HepG2 (cell line): Measurements from ENCODE around the gene UGT2B15. TPM values are rescaled to one million over a fixed set of nuclear protein-coding genes. Genes with fewer than 3 reads are reported as not detected.

Source experiments
- HNF4A ChIP-seq: sonication (generic); formaldehyde crosslinking; IDR thresholded peaks from 2 replicates; pipeline ENCODE4 v1.4.0; 2020; ENCODE audit warnings: missing genetic modification reagents
- SOX13 ChIP-seq, 3 experiments: fragments of 450-650 bp in 1 of 3; sonication (generic) in 1 of 3; formaldehyde crosslinking in 1 of 3; IDR thresholded peaks in 2 of 3; conservative IDR thresholded peaks in 1 of 3; 2 replicates each; pipeline versions ENCODE4 v1.5.0 to v1.6.1; 2016 to 2020; ENCODE audit warnings: antibody characterized with exemption in 1 of 3, mild to moderate bottlenecking in 1 of 3, missing compliant biosample characterization in 1 of 3, missing genetic modification reagents in 1 of 3, moderate library complexity in 1 of 3
- ZNF331 ChIP-seq: sonication (generic); formaldehyde crosslinking; IDR thresholded peaks from 2 replicates; pipeline ENCODE4 v1.4.0; 2020; ENCODE audit warnings: missing genetic modification reagents
- polyA plus RNA-seq, 8 experiments: library from polyadenylated mRNA; depleted of rRNA in 3 of 8; stranded (reverse) in 7 of 8; unstranded in 1 of 8; fragments of >200 nt; fragmentation: Illumina TruSeq in 4 of 8; extraction: Trizol in 4 of 8; gene quantifications; 2 replicates each; pipeline versions ENCODE4 v1.2.1 to v1.2.3, GENCODE V29; 2011 to 2016; ENCODE audit warnings: low read depth in 4 of 8, missing spikeins in 1 of 8, mixed read lengths in 1 of 8; ENCODE audit not compliant: insufficient read depth in 1 of 8
- total RNA-seq, 5 experiments: library from RNA; depleted of rRNA; stranded (reverse); fragments of >200 nt; fragmentation: Illumina TruSeq; extraction: Trizol; gene quantifications; 2 replicates each; pipeline ENCODE4 v1.2.3, GENCODE V29; 2016; ENCODE audit warnings: low read depth in 1 of 5
- TF ChIP-seq, protein P1 (sequence below): sonication (generic); formaldehyde crosslinking; IDR thresholded peaks from 2 replicates; pipeline ENCODE4 v1.5.1; 2020; ENCODE audit warnings: mild to moderate bottlenecking, missing genetic modification reagents, borderline replicate concordance

Gene UGT2B15
- total and polyA plus RNA-seq, 2 of the 13 experiments (the other 11 are each of a cell fraction or from before 2014, with no cell fraction given): 0.04 to 0.11 TPM

DNA sequence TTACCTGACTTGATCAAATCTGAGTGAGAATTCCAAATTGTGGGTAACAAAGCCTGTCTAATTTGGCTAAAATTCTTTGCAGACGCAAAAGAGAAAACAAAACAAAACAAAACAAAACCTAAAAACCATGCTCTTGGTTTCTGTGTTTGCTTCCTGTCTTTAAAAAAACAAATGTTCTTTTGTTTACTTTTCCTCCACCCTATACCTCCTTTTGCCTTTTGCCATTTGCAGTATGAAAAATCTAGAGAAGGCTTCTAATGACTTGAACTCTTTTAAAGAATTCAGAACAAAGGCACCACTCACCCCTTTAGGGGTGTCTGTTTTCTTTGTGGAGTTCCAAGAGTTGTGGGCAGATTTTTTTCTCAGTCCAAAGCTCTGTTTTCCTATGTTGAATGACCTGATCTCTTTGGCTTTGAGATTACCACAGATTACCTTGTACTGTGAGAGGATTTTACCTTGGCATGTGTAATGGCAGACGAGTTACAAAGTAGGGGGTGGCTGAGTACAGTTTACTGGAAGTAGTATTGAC, 13.9 kb downstream of the UGT2B15 start (continued):
- TF ChIP-seq, protein P1, sequence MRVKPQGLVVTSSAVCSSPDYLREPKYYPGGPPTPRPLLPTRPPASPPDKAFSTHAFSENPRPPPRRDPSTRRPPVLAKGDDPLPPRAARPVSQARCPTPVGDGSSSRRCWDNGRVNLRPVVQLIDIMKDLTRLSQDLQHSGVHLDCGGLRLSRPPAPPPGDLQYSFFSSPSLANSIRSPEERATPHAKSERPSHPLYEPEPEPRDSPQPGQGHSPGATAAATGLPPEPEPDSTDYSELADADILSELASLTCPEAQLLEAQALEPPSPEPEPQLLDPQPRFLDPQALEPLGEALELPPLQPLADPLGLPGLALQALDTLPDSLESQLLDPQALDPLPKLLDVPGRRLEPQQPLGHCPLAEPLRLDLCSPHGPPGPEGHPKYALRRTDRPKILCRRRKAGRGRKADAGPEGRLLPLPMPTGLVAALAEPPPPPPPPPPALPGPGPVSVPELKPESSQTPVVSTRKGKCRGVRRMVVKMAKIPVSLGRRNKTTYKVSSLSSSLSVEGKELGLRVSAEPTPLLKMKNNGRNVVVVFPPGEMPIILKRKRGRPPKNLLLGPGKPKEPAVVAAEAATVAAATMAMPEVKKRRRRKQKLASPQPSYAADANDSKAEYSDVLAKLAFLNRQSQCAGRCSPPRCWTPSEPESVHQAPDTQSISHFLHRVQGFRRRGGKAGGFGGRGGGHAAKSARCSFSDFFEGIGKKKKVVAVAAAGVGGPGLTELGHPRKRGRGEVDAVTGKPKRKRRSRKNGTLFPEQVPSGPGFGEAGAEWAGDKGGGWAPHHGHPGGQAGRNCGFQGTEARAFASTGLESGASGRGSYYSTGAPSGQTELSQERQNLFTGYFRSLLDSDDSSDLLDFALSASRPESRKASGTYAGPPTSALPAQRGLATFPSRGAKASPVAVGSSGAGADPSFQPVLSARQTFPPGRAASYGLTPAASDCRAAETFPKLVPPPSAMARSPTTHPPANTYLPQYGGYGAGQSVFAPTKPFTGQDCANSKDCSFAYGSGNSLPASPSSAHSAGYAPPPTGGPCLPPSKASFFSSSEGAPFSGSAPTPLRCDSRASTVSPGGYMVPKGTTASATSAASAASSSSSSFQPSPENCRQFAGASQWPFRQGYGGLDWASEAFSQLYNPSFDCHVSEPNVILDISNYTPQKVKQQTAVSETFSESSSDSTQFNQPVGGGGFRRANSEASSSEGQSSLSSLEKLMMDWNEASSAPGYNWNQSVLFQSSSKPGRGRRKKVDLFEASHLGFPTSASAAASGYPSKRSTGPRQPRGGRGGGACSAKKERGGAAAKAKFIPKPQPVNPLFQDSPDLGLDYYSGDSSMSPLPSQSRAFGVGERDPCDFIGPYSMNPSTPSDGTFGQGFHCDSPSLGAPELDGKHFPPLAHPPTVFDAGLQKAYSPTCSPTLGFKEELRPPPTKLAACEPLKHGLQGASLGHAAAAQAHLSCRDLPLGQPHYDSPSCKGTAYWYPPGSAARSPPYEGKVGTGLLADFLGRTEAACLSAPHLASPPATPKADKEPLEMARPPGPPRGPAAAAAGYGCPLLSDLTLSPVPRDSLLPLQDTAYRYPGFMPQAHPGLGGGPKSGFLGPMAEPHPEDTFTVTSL (CRISPR knock-in tag): peak; percentile 55; the same call in 1 of the 2 replicates
- TF ChIP-seq ZNF331 (CRISPR knock-in tag): 0 out of 2 replicates have a peak, but pooled peaks have one; percentile 27
- TF ChIP-seq SOX13 (IDR thresholded peaks at IDR 0.05): 0 out of 2 replicates have a peak, but pooled peaks have one; percentile 34
- TF ChIP-seq SOX13 (CRISPR knock-in tag; conservative IDR thresholded peaks at IDR 0.05 in 1 of 2, IDR thresholded peaks at IDR 0.05 in 1 of 2): peak in 1 of 2 experiments; percentile 88; a peak in 2 of 4 replicates
- peak; percentile 79 for TF ChIP-seq HNF4A
- TF ChIP-seq, all 625 proteins: peak for 77; not testable (repeated sequence) for 548
